ENCODE data around the gene TTC13.
"Not testable (repeated sequence)": the region's sequence is repeated elsewhere in the genome, so short reads cannot be mapped to it uniquely, and the experiment has no call there.

Gene TTC13

GRCh38 chr1:230986976-230987375 is 8.3 kb upstream of the TTC13 start:
- no peak for DNase-seq

GRCh38 chr1:230985711-230986110 is 7.0 kb upstream of the TTC13 start:
- no peak for DNase-seq

DNA sequence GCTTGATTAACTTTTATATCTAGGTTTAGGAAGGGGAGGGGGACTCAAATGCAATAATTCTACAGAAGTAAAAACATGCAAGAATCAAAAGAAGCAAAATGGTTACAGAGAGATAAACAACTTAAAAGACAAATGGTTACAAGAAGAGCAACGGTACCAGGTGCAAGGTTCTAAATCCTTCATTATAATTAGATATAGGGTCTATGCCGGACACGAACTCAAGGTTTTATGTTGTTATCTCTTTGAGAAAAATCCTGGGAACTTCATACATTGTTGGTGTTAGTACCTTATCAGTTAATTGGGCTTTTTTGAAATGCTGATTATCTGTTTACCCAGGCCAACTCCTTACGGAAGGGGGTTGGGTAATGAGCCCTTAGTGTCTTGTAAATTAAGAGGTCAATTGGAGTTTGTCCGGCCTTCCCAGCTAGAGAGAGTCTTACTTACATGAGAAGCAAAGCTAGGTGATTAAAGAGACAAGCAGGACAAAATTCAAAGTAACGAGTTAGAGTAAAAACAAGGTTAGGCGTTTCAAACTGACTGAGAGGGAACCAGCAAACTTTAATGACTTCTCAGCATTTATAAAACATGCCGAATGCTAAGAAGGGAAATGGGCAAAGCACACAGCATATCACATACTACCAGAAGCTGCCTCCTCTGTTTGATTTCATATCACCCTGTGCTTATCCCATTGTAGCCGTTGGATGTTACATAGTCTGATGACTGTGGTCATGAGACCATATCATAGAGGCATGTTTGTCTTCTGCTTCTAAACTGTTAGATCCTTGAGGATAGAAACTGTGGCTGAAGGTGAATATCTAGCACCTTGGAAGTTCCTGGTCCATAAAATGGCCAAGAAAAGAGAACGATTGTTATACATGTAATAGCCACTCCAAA is 6.2 kb upstream of the TTC13 start:
- not testable (repeated sequence) for DNase-seq

GRCh38 chr1:230983811-230984210 is 5.2 kb upstream of the TTC13 start:
- no peak for DNase-seq

- DNase-seq = no peak
Observed at GRCh38 chr1:230982696-230983095, 4.0 kb upstream of the TTC13 start.

DNA sequence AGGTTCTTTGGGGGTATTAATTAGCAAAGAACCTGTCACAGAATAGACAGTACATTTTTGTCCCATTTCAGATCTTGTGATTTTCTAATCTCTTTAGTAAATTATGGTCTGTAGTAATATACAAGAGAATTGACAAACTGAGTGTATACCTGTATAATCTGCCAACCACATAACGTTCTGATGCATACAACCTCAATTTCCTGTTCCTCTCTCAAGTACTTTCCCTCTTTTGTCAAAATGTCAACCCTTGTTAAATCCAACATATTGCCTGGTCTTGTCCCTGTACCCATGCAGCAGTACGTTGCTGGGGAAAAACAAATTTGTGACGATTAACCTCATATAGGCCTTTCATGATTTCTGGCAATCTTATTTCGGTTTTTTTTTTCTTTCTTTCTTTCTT is 1.3 kb upstream of the TTC13 start:
- DNase-seq = no peak

DNA sequence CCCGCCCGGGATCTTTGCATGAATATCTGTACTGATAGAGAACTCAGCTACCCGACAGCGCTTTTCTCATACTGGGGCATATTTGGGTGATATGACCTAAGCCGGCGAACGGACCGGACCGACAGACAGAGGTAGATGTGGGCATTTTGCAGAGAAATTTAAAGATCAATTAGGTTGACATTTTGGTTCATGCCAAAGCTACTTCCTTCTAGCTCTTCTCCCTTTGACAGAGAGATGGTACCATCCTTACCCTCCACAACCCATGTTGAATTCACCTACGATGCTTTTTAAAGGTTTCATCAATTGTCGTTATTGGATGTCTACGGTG is 692 bp upstream of the TTC13 start:
- no peak for DNase-seq

GRCh38 chr1:230977761-230978490 is 735 bp downstream of the TTC13 start:
- peak in 1 of 2 donors; percentile 13 for DNase-seq

DNA sequence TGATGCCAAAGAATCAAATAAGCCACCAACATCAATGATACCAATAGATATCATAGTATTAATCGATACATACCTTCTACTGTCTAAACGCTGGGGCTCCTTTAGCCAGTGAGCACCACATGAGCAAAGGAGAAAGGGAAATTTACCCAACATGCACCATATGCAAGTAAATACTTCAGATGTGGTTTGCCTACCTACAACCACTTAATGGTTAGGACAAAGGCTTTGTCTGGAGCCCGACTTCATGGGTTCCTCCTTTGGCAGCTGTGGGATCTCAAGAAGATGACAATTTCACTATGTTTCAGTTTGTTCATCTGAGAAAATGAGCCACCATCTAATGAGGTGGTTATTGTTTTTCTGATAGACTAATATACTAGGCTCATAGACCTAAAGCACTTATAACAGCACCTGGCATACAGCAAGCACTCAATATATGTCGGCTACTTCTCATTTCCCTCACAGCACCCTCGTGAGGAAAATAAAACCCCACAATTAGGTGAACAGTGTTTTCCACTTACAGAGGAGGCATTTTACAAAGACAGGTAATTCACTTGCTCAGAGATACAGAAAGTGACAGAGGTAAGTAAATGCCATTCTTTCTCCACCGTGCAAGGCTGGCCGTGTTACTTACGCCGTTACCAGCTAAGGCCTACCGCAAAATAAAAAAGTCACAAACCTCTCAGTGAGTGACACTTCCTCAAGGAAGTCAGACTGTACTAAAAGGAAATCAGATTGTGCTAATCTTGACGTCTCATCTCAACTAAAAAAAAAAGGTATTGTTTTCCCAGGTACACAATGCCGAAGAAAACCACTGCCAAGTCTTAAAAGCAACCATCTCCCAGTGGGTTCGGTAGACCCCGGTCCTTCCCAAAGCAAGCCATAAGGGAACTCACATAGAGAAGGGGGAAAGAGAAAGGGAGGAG is 1.6 kb downstream of the TTC13 start:
- DNase-seq = peak in 1 of 2 donors; percentile 21

GRCh38 chr1:230976360-230976759 is 2.3 kb downstream of the TTC13 start:
- no peak for DNase-seq

DNA sequence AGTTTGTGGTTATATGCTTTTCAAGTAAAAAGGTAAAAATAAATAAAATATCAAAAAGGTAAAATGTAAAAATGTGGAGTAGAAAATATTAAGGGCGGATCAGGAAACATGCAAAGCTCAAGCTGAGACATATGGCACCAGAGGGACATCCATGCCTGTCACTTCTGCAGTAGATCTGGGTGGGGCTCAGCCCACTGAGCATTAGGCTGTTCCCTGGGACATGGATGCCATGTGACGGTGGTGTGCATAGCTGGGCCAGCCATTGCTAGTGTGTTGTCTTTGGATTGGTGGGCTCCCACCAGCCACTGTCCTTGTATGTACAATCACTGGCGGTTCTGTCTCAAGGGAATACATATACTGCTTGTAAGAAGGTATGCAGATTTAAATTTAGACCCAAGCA is 3.0 kb downstream of the TTC13 start:
- DNase-seq = no peak

DNA sequence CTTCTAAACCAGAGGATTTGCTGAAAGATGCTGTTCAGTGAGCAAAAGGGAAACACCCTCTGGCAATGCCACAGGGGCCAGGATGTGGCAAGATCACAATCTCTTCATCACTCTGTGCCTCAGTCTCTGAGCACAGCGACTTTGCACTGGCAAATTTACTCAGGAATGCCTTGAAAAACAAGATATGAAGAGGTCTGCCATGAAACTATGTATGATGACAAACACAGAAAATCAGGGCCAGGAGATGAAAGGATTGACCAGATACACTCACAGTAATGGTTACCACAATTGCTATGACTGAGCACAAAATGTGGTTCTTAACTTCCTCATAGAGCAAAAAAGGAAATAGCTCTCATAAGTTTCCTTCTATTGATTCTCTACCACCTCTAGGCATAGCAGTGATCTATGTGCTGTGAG is 5.8 kb downstream of the TTC13 start:
- peak in 1 of 2 donors; percentile 68 for DNase-seq

- DNase-seq = no peak
Observed at GRCh38 chr1:230971771-230972170, 6.9 kb downstream of the TTC13 start.

DNA sequence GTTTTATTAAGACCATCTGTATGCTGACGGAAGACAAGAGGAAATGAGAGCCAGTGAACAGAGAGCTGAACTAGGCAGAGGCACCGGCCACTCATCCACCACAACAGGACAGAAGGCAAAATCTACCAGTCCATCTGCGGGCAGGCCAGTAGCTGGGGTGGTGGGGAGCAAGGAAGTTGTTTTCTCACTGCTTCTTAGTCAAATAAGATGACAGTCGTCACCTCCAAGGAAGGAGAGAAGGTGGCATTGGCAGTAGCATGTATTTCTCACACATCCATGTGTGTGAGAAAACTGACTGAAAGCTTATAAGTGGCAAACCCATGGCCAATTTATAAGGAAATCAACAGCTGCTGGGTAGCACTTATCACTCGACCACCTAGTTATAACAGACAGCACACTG is 8.2 kb downstream of the TTC13 start:
- DNase-seq = no peak

GRCh38 chr1:230966358-230966873 is 12.2 kb downstream of the TTC13 start:
- DNase-seq = no peak

DNA sequence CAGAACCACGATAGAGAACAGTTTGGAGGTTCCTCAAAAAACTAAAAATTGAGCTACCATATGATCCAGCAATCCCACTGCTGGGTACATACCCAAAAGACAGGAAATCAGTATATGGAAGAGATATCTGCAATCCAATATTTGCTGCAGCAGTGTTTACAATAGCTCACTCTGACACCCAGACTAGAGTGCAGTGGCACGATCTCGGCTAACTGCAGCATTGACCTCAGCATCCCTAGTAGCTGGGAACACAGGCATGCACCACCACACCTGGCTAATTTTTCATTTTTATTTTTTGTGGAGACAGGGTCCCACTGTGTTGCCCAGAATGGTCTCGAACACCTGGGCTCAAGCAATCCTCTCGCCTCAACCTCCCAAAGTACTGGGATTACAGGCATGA is 13.1 kb downstream of the TTC13 start:
- DNase-seq = no peak

- no peak for DNase-seq
Observed at GRCh38 chr1:230964896-230965295, 13.8 kb downstream of the TTC13 start.

DNA sequence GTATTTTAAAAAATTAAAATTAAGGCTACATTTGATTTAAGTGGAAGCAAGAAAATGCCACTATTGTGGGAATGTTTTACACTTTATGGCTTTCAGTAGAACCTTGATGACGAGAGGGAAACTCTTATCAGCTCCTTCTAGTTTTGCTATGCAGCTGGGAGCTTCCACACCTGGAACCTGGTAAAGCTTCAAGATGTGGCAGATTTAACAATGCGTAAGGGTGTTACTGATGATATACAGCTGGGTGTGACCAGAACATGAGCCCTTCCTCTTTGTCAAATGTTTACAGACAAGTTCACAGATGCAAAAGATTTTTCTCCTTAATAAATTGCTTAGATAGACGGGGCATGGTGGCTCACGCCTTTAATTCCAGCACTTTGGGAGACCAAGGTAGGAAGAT is 20.3 kb downstream of the TTC13 start:
- no peak for DNase-seq

- DNase-seq = no peak
Observed at GRCh38 chr1:230957580-230957989, 21.1 kb downstream of the TTC13 start.

- no peak for DNase-seq
Observed at GRCh38 chr1:230950404-230950803, 28.3 kb downstream of the TTC13 start.

DNA sequence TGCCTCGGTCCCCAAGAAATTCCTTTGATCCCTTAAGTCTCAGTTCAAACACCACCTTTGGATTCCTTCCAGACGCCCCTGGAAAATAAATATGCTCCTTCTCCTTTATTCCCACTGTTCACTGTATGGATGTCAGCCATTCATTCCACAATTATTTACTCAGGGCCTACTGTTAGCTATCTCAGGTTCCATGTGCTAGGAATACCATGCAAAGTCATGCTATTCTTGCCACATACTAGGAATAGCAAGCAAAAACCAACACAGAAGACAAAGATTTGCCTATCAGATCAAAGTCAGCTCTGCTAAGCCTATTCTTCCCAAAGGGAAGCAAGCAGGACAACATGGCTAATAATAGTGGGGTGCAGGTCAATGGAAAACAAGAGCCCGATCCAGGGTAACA is 29.8 kb downstream of the TTC13 start:
- DNase-seq = no peak

DNA sequence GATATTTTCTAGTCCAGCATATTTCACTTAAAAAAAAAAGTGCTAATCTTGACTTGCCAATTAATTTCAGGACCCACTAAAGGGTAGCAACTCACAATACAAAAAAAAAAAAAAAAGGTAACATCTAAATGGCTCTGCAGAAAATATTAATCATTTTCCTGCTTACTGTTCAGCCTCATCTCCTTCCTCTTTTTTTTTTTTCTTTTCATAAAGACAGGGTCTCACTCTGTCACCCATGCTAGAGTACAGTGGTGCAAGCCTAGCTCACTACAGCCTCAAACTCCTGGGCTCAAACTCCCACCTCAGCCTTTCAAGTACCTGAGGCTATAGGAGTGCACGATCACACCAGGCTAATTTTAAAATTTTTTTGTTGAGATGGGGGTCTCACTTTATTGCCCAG is 30.4 kb downstream of the TTC13 start:
- DNase-seq = peak in 1 of 2 donors; percentile 8

- no peak for DNase-seq
Observed at GRCh38 chr1:230943048-230943593, 35.5 kb downstream of the TTC13 start.
